Lower leg skin (tissue), 3 donors: ENCODE data around the gene ELFN1.

Experiments
- POLR2A ChIP-seq, 2 donors: fragments of 450-650 bp; IDR thresholded peaks; one replicate each; pipeline ENCODE4 v1.6.1; 2016 to 2017; ENCODE audit warnings: antibody characterized with exemption in 2 of 2, mild to moderate bottlenecking in 1 of 2, moderate library complexity in 1 of 2
- TF ChIP-seq, protein P1 (sequence below), 3 donors: fragments of 450-650 bp; IDR thresholded peaks; one replicate each; pipeline ENCODE4 v1.5.1; 2016; ENCODE audit warnings: antibody characterized with exemption in 3 of 3, mild to moderate bottlenecking in 3 of 3, moderate library complexity in 2 of 3

DNA sequence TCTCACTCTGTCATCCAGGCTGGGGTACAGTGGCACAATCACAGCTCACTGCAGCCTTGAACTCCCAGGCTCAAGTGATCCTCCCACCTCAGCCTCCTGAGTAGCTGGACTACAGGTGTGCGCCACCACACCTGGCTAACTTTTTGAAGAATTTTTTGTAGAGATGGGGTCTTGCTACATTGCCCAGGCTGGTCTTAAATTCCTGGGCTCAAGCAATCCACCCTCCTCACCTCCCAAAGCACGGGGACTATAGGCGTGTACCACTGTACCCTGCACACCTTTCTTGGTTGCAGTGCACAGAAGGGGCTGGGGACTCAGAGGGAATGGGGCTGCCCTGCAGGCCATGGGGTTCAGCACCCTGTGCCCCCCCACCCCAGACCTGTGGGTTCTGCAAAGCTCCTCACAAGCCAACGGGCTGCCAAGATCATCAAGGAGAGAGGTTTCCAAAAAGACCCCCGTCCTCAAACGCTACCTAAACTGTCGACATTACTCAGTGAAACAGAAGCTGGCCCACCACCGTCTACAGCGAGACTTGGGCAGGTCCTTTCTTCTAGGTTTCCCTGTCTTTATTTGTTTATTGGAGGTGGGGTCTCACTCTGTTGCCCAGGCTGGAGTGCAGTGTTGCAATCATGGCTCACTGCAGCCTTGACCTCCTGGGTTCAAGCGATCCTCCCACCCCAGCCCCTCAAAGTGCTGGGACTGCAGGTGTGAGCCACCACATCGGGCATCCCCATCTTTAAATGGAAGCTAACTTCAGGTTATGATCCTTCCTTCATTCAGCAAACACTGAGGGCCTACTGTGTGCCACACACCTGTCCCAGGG, 26.6 kb upstream of the ELFN1 start:
- TF ChIP-seq, protein P1, sequence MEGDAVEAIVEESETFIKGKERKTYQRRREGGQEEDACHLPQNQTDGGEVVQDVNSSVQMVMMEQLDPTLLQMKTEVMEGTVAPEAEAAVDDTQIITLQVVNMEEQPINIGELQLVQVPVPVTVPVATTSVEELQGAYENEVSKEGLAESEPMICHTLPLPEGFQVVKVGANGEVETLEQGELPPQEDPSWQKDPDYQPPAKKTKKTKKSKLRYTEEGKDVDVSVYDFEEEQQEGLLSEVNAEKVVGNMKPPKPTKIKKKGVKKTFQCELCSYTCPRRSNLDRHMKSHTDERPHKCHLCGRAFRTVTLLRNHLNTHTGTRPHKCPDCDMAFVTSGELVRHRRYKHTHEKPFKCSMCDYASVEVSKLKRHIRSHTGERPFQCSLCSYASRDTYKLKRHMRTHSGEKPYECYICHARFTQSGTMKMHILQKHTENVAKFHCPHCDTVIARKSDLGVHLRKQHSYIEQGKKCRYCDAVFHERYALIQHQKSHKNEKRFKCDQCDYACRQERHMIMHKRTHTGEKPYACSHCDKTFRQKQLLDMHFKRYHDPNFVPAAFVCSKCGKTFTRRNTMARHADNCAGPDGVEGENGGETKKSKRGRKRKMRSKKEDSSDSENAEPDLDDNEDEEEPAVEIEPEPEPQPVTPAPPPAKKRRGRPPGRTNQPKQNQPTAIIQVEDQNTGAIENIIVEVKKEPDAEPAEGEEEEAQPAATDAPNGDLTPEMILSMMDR (IDR thresholded peaks at IDR 0.05) = no peak
- no peak for TF ChIP-seq POLR2A (IDR thresholded peaks at IDR 0.05)
